Measurements from ENCODE around the gene GALNT2. TPM values are rescaled to one million over a fixed set of nuclear protein-coding genes. Genes with fewer than 3 reads are reported as not detected.

The GALNT2 gene
- total and polyA plus RNA-seq, 2 experiments from 2014 or later = 17.8 to 48.3 TPM

DNA sequence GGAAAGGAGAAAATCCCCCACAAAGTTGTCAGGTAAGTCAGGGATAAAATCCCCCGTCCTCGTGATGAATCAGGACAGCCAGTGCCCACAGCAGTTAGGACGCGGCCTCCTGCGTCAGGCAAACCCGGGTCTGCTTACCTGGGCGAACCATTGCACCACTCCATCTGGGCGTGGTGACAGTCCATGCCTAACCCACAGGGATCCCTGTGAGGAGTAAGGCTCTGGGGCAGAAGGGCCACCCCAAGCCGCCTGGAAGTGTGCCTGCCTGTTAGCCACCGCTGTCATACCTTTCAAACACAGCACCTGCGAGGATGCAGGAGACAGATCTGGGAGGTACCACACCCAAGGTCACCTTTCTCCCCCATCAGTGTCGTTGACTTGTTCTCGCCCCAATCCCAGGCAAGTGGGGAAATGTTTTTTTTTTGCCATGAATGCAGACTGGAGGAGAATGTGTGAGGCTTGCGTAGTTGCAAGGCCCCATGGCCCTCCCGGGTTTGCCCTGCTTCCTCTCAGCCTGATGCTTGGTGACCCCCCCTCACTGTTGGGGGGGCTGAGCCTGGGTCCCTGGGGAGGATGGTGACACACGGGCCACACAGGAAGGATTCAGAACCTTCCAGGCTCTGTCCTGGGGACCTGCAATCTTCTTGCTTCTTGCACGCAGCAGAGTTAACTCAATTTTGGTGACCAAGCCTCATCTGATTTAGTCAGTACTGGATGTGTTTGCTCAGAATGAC is 252.1 kb downstream of the GALNT2 start:
- Histone ChIP-seq H3K36me3 (ENCODE audit: insufficient read depth) (no peaks in the 10 kb centered on the region), H3K4me3 (no peak overlapping the region), H3K79me2 (replicated peaks; ENCODE audit: insufficient read depth) (no peaks in the 10 kb centered on the region), H3K4me1 (ENCODE audit: insufficient read depth) (no peaks in the 10 kb centered on the region), H3K4me2 (no peak overlapping the region), H3K27ac (ENCODE audit: low read depth) (no peak overlapping the region), H3K9me2 (ENCODE audit: insufficient read depth) (no peaks in the 10 kb centered on the region), H4K20me1 (replicated peaks; ENCODE audit: insufficient read depth) (no peaks in the 10 kb centered on the region), H3K27me3 (ENCODE audit: insufficient read depth) (no peaks in the 10 kb centered on the region), H2AFZ (no peak overlapping the region), H3F3A (replicated peaks; ENCODE audit: low read depth) (no peaks in the 10 kb centered on the region)
- Mint-ChIP-seq H3K4me1 (peaks cover 4% of the 10 kb centered on the region; the same call in 1 of the 3 replicates), H3K9me3 (no peaks in the 10 kb centered on the region; the same call in 2 of the 3 replicates), H3K36me3 (ENCODE audit: low read depth) (peaks cover 33% of the 10 kb centered on the region), H3K27ac (no peak overlapping the region), H3K27me3 (ENCODE audit: insufficient read depth, low read depth, poor library complexity) (peaks cover 13% of the 10 kb centered on the region), H3K4me3 (no peak overlapping the region)
- ATAC-seq (no peak), DNase-seq (ENCODE audit: low spot score) (no peak)
- TF ChIP-seq POLR2AphosphoS5 (IDR thresholded peaks at IDR 0.05; ENCODE audit: low read depth) = no peak
- TF ChIP-seq, protein P1, sequence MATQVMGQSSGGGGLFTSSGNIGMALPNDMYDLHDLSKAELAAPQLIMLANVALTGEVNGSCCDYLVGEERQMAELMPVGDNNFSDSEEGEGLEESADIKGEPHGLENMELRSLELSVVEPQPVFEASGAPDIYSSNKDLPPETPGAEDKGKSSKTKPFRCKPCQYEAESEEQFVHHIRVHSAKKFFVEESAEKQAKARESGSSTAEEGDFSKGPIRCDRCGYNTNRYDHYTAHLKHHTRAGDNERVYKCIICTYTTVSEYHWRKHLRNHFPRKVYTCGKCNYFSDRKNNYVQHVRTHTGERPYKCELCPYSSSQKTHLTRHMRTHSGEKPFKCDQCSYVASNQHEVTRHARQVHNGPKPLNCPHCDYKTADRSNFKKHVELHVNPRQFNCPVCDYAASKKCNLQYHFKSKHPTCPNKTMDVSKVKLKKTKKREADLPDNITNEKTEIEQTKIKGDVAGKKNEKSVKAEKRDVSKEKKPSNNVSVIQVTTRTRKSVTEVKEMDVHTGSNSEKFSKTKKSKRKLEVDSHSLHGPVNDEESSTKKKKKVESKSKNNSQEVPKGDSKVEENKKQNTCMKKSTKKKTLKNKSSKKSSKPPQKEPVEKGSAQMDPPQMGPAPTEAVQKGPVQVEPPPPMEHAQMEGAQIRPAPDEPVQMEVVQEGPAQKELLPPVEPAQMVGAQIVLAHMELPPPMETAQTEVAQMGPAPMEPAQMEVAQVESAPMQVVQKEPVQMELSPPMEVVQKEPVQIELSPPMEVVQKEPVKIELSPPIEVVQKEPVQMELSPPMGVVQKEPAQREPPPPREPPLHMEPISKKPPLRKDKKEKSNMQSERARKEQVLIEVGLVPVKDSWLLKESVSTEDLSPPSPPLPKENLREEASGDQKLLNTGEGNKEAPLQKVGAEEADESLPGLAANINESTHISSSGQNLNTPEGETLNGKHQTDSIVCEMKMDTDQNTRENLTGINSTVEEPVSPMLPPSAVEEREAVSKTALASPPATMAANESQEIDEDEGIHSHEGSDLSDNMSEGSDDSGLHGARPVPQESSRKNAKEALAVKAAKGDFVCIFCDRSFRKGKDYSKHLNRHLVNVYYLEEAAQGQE (IDR thresholded peaks at IDR 0.05; ENCODE audit: unreplicated experiment) = no peak
- no peak for TF ChIP-seq NANOG (IDR thresholded peaks at IDR 0.05; ENCODE audit: borderline replicate concordance)
- TF ChIP-seq, protein P2, sequence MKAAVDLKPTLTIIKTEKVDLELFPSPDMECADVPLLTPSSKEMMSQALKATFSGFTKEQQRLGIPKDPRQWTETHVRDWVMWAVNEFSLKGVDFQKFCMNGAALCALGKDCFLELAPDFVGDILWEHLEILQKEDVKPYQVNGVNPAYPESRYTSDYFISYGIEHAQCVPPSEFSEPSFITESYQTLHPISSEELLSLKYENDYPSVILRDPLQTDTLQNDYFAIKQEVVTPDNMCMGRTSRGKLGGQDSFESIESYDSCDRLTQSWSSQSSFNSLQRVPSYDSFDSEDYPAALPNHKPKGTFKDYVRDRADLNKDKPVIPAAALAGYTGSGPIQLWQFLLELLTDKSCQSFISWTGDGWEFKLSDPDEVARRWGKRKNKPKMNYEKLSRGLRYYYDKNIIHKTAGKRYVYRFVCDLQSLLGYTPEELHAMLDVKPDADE (IDR thresholded peaks at IDR 0.05) = no peak
- TF ChIP-seq STAT1 (IDR thresholded peaks at IDR 0.05; ENCODE audit: unreplicated experiment) = no peak
- TF ChIP-seq, protein P3, sequence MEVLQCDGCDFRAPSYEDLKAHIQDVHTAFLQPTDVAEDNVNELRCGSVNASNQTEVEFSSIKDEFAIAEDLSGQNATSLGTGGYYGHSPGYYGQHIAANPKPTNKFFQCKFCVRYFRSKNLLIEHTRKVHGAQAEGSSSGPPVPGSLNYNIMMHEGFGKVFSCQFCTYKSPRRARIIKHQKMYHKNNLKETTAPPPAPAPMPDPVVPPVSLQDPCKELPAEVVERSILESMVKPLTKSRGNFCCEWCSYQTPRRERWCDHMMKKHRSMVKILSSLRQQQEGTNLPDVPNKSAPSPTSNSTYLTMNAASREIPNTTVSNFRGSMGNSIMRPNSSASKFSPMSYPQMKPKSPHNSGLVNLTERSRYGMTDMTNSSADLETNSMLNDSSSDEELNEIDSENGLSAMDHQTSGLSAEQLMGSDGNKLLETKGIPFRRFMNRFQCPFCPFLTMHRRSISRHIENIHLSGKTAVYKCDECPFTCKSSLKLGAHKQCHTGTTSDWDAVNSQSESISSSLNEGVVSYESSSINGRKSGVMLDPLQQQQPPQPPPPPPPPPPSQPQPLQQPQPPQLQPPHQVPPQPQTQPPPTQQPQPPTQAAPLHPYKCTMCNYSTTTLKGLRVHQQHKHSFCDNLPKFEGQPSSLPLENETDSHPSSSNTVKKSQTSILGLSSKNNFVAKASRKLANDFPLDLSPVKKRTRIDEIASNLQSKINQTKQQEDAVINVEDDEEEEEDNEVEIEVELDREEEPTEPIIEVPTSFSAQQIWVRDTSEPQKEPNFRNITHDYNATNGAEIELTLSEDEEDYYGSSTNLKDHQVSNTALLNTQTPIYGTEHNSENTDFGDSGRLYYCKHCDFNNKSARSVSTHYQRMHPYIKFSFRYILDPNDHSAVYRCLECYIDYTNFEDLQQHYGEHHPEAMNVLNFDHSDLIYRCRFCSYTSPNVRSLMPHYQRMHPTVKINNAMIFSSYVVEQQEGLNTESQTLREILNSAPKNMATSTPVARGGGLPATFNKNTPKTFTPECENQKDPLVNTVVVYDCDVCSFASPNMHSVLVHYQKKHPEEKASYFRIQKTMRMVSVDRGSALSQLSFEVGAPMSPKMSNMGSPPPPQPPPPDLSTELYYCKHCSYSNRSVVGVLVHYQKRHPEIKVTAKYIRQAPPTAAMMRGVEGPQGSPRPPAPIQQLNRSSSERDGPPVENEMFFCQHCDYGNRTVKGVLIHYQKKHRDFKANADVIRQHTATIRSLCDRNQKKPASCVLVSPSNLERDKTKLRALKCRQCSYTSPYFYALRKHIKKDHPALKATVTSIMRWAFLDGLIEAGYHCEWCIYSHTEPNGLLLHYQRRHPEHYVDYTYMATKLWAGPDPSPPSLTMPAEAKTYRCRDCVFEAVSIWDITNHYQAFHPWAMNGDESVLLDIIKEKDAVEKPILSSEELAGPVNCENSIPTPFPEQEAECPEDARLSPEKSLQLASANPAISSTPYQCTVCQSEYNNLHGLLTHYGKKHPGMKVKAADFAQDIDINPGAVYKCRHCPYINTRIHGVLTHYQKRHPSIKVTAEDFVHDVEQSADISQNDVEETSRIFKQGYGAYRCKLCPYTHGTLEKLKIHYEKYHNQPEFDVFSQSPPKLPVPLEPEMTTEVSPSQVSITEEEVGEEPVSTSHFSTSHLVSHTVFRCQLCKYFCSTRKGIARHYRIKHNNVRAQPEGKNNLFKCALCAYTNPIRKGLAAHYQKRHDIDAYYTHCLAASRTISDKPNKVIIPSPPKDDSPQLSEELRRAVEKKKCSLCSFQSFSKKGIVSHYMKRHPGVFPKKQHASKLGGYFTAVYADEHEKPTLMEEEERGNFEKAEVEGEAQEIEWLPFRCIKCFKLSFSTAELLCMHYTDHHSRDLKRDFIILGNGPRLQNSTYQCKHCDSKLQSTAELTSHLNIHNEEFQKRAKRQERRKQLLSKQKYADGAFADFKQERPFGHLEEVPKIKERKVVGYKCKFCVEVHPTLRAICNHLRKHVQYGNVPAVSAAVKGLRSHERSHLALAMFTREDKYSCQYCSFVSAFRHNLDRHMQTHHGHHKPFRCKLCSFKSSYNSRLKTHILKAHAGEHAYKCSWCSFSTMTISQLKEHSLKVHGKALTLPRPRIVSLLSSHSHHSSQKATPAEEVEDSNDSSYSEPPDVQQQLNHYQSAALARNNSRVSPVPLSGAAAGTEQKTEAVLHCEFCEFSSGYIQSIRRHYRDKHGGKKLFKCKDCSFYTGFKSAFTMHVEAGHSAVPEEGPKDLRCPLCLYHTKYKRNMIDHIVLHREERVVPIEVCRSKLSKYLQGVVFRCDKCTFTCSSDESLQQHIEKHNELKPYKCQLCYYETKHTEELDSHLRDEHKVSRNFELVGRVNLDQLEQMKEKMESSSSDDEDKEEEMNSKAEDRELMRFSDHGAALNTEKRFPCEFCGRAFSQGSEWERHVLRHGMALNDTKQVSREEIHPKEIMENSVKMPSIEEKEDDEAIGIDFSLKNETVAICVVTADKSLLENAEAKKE (CRISPR knock-in tag; IDR thresholded peaks at IDR 0.05) = no peak
- TF ChIP-seq, protein P4, sequence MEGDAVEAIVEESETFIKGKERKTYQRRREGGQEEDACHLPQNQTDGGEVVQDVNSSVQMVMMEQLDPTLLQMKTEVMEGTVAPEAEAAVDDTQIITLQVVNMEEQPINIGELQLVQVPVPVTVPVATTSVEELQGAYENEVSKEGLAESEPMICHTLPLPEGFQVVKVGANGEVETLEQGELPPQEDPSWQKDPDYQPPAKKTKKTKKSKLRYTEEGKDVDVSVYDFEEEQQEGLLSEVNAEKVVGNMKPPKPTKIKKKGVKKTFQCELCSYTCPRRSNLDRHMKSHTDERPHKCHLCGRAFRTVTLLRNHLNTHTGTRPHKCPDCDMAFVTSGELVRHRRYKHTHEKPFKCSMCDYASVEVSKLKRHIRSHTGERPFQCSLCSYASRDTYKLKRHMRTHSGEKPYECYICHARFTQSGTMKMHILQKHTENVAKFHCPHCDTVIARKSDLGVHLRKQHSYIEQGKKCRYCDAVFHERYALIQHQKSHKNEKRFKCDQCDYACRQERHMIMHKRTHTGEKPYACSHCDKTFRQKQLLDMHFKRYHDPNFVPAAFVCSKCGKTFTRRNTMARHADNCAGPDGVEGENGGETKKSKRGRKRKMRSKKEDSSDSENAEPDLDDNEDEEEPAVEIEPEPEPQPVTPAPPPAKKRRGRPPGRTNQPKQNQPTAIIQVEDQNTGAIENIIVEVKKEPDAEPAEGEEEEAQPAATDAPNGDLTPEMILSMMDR (conservative IDR thresholded peaks at IDR 0.05; ENCODE audit: low read depth in 2 of 2) = no peak
- TF ChIP-seq EZH2phosphoT487 (IDR thresholded peaks at IDR 0.05; ENCODE audit: unreplicated experiment) = no peak
- no peak for TF ChIP-seq ZNF331 (CRISPR knock-in tag; IDR thresholded peaks at IDR 0.05; ENCODE audit: low read depth)

Measured in GM23338 (cell line).